Stimulated activated effector memory CD8-positive, alpha-beta T cell treated with anti-CD3 and anti-CD28 coated beads, Interleukin-12 subunit alpha, Interleukin-12 subunit beta, amount 100 ng/mL, for 72 hours (primary cell): Measurements from ENCODE around the gene DPP9.

Experiments used
- ATAC-seq: fragments of 150-1000 bp; cut with Tn5 transposase; 2 replicates; pipeline ENCODE4 v1.10.0; 2021
- DNase-seq, 2 donors: peaks; one replicate each; pipeline ENCODE4 v3.0.0; 2021 to 2022; ENCODE audit warnings: low spot score in 2 of 2
- H3K27ac Mint-ChIP-seq: one replicate; pipeline ENCODE4 v1.8.0; 2022; ENCODE audit warnings: mild to moderate bottlenecking, mixed read lengths
- H3K36me3 Mint-ChIP-seq: one replicate; pipeline ENCODE4 v1.8.0; 2022; ENCODE audit warnings: mild to moderate bottlenecking, mixed read lengths
- H3K4me1 Mint-ChIP-seq: one replicate; pipeline ENCODE4 v1.8.0; 2022; ENCODE audit warnings: mixed read lengths
- H3K4me3 Mint-ChIP-seq: one replicate; pipeline ENCODE4 v1.8.0; 2022; ENCODE audit warnings: mild to moderate bottlenecking, mixed read lengths
- H3K9me3 Mint-ChIP-seq: one replicate; pipeline ENCODE4 v1.8.0; 2022; ENCODE audit warnings: mixed read lengths

DPP9 gene

DNA sequence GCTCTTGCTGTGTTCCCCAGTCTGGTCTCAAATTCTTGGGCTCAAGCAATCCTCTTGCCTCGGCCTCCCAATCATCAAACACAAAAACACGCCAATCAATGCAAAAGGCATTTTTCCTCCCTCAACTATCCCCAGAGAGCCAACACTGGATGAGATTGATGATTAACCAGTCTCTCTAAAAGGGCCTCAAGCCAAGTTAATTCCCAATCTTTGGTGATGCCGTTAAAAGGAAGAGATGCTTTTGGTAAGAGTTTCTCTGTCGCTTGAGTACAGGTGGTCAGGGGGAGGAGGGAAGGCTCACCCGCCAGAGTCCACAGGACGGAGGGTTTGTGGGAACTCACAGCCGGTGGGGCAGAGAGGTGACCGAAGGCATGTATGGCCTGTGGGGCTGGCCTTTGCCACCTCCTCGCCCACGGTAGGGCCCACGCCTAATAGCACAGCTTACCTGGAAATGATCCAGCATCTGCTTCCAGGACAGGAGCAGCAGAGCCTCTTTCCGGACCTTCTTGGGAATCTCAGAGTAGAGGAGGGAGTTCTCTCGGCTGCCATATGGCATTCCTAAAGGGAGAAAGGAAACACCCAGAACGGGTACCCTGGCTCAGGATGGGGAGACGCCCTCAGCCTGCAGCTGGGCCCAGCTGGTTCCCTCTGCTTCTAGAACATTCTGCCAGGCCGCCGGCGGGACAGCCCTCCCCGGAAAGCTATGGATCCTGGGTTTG is 18.1 kb downstream of the DPP9 start:
- H3K4me3 Mint-ChIP-seq: no peak overlapping the region
- ATAC-seq: no peak
- H3K27ac Mint-ChIP-seq: peak overlapping the region; percentile 23
- no peaks in the 10 kb centered on the region for H3K9me3 Mint-ChIP-seq
- H3K36me3 Mint-ChIP-seq: peaks cover 84% of the 10 kb centered on the region
- DNase-seq: no peak
- peaks cover 26% of the 10 kb centered on the region for H3K4me1 Mint-ChIP-seq

DNA sequence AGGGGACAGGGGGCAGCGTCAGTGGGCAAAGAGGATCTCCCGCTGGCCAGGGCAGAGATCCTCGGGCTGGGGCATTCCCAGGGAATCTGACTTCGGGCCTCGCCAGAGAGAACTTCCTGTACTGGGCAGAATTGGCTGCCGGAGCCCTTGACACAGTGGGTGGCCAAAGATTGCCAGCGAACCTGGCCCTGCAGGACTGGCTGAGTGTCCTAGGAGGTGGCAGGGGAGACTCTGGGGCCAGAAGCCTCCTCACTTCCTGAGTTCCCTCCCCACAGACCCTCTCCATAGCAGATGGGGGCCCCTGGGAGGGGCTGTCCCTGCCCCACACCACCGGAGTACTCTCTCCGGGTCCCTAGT is 19.3 kb downstream of the DPP9 start:
- DNase-seq (no peak), ATAC-seq (no peak)
- Mint-ChIP-seq H3K9me3 (no peaks in the 10 kb centered on the region), H3K4me1 (peaks cover 13% of the 10 kb centered on the region), H3K4me3 (no peak overlapping the region), H3K27ac (no peak overlapping the region), H3K36me3 (peaks cover 87% of the 10 kb centered on the region)

DNA sequence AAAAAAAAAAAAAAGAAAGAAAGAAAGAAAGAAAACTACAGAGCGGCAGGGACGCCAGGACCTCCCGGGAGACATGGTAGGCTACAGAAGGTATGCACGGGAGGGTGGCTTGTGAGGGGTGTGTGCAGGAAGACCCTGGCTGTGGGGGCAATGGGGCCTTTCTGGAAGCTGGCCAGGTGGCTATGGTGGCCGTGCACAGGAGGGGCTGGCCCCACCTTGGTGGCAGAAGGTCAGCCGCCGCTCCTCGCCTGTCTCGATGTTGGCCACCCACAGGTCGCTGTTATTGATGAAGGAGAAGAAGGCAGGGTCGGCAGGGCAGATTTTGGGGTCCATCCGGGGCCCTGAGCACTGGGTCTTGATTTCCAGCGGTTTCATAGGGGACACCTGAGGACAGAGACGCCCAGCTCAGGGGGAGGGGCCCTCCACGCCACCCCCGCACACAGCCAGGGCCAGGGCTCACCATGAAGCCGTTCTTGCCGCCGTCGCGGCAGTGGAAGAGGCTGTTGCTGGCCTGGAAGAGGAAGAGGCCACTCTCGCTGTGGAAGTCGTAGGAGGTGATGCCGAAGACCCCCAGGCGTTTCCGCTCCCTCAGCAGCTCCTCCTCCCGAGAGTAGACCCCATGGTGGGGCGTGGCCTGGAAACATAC is 19.8 kb downstream of the DPP9 start:
- ATAC-seq: no peak
- no peak for DNase-seq
- Mint-ChIP-seq H3K27ac (no peak overlapping the region), H3K4me3 (no peak overlapping the region), H3K9me3 (no peaks in the 10 kb centered on the region), H3K4me1 (peaks cover 9% of the 10 kb centered on the region), H3K36me3 (peaks cover 87% of the 10 kb centered on the region)

DNA sequence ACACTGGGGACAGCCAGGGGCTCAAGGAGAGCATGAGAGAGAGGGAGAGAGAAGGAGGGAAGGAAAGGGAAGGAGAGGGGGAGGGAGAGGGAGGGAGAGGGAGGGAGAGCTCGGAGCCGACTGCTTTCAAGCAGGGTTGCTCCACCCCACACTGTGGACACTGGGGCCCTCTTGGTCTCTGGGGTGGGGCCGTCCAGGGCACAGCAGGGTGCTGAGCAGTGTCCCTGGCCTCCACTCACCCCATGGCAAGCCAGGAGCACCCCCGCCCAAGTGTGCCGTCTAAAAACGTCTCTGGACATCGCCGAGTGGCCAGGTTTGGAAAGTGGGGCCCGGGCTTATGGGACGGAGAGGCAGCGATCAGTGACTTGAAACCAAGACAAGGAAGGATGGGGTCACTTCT is 20.9 kb downstream of the DPP9 start:
- no peak for ATAC-seq
- H3K9me3 Mint-ChIP-seq: no peaks in the 10 kb centered on the region
- H3K4me1 Mint-ChIP-seq: no peaks in the 10 kb centered on the region
- H3K27ac Mint-ChIP-seq: peak overlapping the region; percentile 56
- DNase-seq: no peak
- peaks cover 85% of the 10 kb centered on the region for H3K36me3 Mint-ChIP-seq
- no peak overlapping the region for H3K4me3 Mint-ChIP-seq

DNA sequence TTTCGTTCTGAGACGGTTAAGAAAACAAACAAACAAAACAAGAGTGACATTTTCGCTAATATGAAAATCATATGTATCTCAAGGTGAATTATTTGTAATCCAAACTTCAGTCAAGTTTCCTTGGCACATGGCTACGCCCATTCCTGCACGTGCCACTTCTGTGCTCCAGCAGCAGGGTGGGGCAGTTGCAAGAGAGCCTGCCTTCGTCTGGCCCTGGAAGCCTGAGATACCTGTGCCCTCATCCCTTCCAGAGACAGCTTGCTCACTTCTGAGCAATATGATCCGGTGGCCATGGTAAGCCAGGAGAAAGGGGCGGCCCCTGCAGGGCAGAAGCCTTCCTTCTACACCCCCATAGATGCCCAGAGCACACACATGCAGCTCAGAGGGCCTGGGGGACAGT is 22.1 kb downstream of the DPP9 start:
- ATAC-seq (no peak), DNase-seq (no peak)
- Mint-ChIP-seq H3K36me3 (peaks cover 95% of the 10 kb centered on the region), H3K4me1 (no peaks in the 10 kb centered on the region), H3K4me3 (no peak overlapping the region), H3K27ac (no peak overlapping the region), H3K9me3 (no peaks in the 10 kb centered on the region)

DNA sequence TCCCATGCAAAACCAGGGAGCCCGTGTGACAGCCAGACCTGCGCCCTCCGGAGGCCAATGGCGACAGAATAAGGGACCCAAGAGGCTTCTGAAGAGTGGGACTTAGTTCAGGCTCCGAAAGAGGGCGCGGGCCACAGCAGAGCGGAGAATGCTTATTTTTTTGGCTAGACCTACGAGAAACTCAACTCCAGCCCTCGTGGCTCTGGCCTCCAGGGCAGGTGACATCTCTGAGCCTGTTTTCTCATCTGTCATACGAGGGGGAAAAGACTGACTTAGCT is 23.0 kb downstream of the DPP9 start:
- H3K4me3 Mint-ChIP-seq: no peak overlapping the region

GRCh38 chr19:4699826-4700692 is 23.6 kb downstream of the DPP9 start:
- H3K4me3 Mint-ChIP-seq: no peak overlapping the region
- ATAC-seq (no peak), DNase-seq (no peak)
- H3K27ac Mint-ChIP-seq: no peak overlapping the region
- no peaks in the 10 kb centered on the region for H3K4me1 Mint-ChIP-seq
- peaks cover 97% of the 10 kb centered on the region for H3K36me3 Mint-ChIP-seq
- H3K9me3 Mint-ChIP-seq: no peaks in the 10 kb centered on the region

More for the DNA sequence above, 23.0 kb downstream of the DPP9 start:
- ATAC-seq (no peak), DNase-seq (no peak)
- peaks cover 97% of the 10 kb centered on the region for H3K36me3 Mint-ChIP-seq
- no peaks in the 10 kb centered on the region for H3K9me3 Mint-ChIP-seq
- H3K27ac Mint-ChIP-seq: no peak overlapping the region
- H3K4me1 Mint-ChIP-seq: no peaks in the 10 kb centered on the region

- ATAC-seq: no peak
- no peak for DNase-seq
- no peaks in the 10 kb centered on the region for H3K4me1 Mint-ChIP-seq
- no peaks in the 10 kb centered on the region for H3K9me3 Mint-ChIP-seq
- H3K27ac Mint-ChIP-seq: no peak overlapping the region
- H3K36me3 Mint-ChIP-seq: peaks cover 98% of the 10 kb centered on the region
- no peak overlapping the region for H3K4me3 Mint-ChIP-seq
These were observed 26.3 kb downstream of the DPP9 start for GRCh38 chr19:4697304-4697703.

DNA sequence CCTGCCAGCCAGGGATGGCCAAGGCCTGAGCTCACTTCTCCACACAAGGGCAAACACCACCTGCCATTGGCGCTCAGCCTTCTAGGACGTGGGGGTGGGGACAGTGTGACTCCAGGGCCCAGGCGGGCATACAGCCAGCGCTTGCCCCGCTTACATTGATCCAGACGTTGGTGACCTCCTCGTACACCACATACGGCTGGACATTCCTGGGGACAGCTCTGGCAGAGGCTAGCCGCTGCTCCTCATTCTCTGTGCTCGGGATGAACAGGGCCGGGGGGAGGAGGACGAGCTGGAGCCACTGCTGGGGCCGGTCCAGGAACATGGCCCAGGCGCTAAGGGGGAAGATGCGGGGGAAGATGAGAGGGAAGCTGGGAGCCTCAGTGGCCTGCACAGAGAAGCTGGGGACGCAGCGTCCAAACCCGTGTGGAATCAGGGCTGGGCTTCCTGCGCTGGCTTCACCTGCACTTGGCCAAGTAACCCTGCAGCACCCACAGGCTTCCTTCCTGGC is 28.4 kb downstream of the DPP9 start:
- peaks cover 98% of the 10 kb centered on the region for H3K36me3 Mint-ChIP-seq
- no peak overlapping the region for H3K4me3 Mint-ChIP-seq
- ATAC-seq (no peak), DNase-seq (no peak)
- H3K27ac Mint-ChIP-seq: no peak overlapping the region
- no peaks in the 10 kb centered on the region for H3K4me1 Mint-ChIP-seq
- no peaks in the 10 kb centered on the region for H3K9me3 Mint-ChIP-seq

- H3K9me3 Mint-ChIP-seq: no peaks in the 10 kb centered on the region
- H3K36me3 Mint-ChIP-seq: peaks cover 96% of the 10 kb centered on the region
- H3K27ac Mint-ChIP-seq: peak overlapping the region; percentile 69
- ATAC-seq (no peak), DNase-seq (no peak)
- H3K4me1 Mint-ChIP-seq: no peaks in the 10 kb centered on the region
- H3K4me3 Mint-ChIP-seq: no peak overlapping the region
These were observed 29.2 kb downstream of the DPP9 start for GRCh38 chr19:4694211-4694987.

DNA sequence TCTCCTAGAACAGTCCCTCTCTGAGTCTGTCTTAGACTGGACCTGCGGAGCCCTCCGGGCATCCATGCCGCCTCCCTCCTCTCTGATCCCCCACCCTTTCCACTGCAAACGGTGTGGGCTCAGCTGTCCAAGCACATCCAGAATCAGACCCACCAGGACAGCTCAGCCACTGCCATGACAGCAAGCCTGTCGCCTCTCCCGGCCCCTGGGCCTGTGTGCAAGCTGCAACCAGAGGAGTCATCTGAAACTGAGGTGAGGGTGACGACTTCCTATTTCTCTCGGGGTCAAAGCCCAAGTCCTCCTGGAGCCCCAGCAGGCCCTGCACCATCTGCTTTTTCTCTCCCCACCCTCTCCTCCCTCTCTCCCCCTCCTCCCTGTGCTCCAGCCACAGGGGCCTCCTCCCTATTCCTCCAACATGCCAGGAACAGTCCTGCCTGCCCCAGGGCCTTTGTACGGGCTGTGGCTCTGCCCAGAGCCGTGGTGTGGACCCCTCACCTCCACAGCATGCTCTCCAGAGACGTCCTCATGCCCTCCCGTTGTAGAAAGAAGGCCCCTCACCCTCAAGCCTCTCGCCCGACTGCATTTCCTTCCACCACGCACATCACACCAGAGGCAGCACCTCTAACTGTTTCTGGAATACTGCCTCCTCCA is 30.0 kb downstream of the DPP9 start:
- no peaks in the 10 kb centered on the region for H3K4me1 Mint-ChIP-seq
- no peaks in the 10 kb centered on the region for H3K9me3 Mint-ChIP-seq
- H3K27ac Mint-ChIP-seq: peak overlapping the region; percentile 69
- DNase-seq (no peak), ATAC-seq (no peak)
- H3K4me3 Mint-ChIP-seq: no peak overlapping the region
- H3K36me3 Mint-ChIP-seq: peaks cover 88% of the 10 kb centered on the region

DNA sequence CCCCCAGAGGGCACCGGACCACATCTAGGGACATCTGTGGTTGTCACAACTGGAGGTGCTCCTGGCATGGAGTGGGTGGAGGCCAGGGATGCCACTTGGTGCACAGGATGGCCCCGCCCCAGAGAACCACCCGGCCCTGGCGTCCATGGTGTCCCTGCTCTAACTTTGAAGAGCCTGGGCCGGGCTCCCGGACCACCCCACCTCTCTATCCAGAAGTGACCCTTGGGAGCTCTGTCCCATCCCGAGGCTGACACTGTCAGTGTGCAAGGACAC is 30.6 kb downstream of the DPP9 start:
- Mint-ChIP-seq H3K4me1 (no peaks in the 10 kb centered on the region), H3K36me3 (peaks cover 86% of the 10 kb centered on the region), H3K27ac (no peak overlapping the region)

GRCh38 chr19:4692251-4693077 is 31.2 kb downstream of the DPP9 start:
- Mint-ChIP-seq H3K36me3 (peaks cover 89% of the 10 kb centered on the region), H3K4me3 (no peak overlapping the region)
- no peak for ATAC-seq

More for the DNA sequence above, 30.6 kb downstream of the DPP9 start:
- ATAC-seq: no peak
- H3K9me3 Mint-ChIP-seq: no peaks in the 10 kb centered on the region
- no peak for DNase-seq
- H3K4me3 Mint-ChIP-seq: no peak overlapping the region

DNA sequence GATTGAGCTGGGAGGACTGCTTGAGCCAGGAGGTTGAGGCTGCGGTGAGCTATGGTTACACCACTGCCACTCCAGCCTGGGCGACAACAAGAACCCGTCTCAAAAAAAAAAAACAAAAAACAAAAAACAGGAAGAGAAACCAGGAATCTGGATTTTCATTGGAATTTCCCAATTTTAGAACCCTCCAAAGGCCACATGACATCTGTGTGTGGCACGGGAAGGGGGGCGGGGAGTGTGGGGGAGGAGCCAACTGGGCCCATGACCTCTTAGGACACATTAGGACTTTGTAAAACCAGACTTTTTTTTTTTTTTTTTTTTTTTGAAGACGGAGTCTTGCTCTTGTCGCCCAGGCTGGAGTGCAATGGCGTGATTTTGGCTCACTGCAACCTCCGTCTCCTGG is 32.3 kb downstream of the DPP9 start:
- ATAC-seq: no peak
- Mint-ChIP-seq H3K36me3 (peaks cover 89% of the 10 kb centered on the region), H3K27ac (no peak overlapping the region), H3K4me1 (no peaks in the 10 kb centered on the region), H3K9me3 (no peaks in the 10 kb centered on the region), H3K4me3 (no peak overlapping the region)
- no peak for DNase-seq

More at GRCh38 chr19:4692251-4693077, 31.2 kb downstream of the DPP9 start:
- no peak for DNase-seq
- Mint-ChIP-seq H3K27ac (no peak overlapping the region), H3K4me1 (no peaks in the 10 kb centered on the region), H3K9me3 (no peaks in the 10 kb centered on the region)
